ENCODE data around the gene GPHA2.

DNA sequence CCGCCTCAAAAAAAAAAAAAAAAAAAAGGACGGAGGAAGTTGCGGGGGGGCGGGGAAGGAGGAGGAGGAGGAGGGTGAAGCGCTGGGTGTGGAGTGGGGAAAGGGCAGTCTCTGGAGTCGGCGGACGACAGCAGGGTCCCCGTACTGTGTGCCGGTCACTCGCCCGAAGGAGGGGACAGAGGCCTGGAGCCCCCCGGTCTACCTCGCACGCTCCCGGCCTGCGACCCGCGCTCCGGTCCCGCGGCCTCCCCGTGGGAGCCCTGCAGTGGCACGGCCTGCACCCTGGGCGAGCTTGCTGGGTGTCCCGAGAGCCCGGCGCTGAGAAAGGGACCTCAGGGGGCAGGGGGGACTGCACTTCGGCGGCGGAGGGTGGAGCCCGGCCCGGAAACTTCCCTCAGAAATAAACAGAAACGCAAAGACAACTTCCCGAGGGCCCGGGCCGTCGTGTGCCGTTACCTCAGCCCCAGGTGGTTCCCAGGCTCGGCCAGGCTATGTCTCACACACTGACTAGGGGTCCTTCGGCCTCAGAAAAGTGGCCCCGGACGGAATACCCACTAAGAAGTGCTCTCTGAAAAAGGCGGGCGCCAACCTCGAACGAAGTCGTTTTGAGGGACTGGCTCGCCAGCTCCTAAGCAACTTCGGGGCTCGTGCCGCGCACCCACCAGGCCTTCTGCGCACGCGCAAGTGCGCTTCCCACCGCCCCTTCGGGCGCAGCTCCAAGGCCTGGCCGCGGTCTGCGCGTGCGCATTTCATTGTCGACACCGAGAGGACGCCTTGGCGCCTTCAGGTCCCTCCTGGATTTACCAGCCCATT, 35.9 kb upstream of the GPHA2 start, which contains the start of gene MAJIN:
- no peak for TF ChIP-seq EZH2 (IDR thresholded peaks at IDR 0.05; ENCODE audit: low read length, missing control alignments)
- TF ChIP-seq, protein P1, sequence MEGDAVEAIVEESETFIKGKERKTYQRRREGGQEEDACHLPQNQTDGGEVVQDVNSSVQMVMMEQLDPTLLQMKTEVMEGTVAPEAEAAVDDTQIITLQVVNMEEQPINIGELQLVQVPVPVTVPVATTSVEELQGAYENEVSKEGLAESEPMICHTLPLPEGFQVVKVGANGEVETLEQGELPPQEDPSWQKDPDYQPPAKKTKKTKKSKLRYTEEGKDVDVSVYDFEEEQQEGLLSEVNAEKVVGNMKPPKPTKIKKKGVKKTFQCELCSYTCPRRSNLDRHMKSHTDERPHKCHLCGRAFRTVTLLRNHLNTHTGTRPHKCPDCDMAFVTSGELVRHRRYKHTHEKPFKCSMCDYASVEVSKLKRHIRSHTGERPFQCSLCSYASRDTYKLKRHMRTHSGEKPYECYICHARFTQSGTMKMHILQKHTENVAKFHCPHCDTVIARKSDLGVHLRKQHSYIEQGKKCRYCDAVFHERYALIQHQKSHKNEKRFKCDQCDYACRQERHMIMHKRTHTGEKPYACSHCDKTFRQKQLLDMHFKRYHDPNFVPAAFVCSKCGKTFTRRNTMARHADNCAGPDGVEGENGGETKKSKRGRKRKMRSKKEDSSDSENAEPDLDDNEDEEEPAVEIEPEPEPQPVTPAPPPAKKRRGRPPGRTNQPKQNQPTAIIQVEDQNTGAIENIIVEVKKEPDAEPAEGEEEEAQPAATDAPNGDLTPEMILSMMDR (conservative IDR thresholded peaks at IDR 0.05 in 1 of 2, IDR thresholded peaks at IDR 0.05 in 1 of 2; ENCODE audit: low read depth in 1 of 2, low read length in 2 of 2) = no peak
